Left ventricle myocardium inferior (tissue), 1 donor: ENCODE results near the gene HLCS. TPM values are rescaled to one million over a fixed set of nuclear protein-coding genes. Genes with fewer than 3 reads are reported as not detected.

Experiments used
- DNase-seq: peaks from one replicate; pipeline ENCODE4 v3.0.0-alpha.2; 2020
- H3K27ac ChIP-seq: fragments of 200-600 bp; replicated peaks from 2 replicates; pipeline ENCODE4 v1.8.0; 2021
- H3K27me3 ChIP-seq: fragments of 200-600 bp; 2 replicates; pipeline ENCODE4 v1.8.0; 2021; ENCODE audit warnings: low read depth
- H3K36me3 ChIP-seq: fragments of 200-600 bp; 2 replicates; pipeline ENCODE4 v1.8.0; 2021
- H3K4me1 ChIP-seq: fragments of 200-600 bp; 2 replicates; pipeline ENCODE4 v1.8.0; 2021
- H3K4me3 ChIP-seq: fragments of 200-600 bp; 2 replicates; pipeline ENCODE4 v1.8.0; 2021; ENCODE audit warnings: mild to moderate bottlenecking, moderate library complexity
- H3K9me3 ChIP-seq: fragments of 200-600 bp; replicated peaks from 2 replicates; pipeline ENCODE4 v1.8.0; 2021
- intact Hi-C: fragments of 100-400 bp; cut with micrococcal nuclease; formaldehyde crosslinking; loops from one replicate; pipeline ENCODE4 v1.11.0; 2022
- total RNA-seq: library from RNA; stranded (reverse); fragmentation: NEBNext Ultra II Directional; extraction: Animal tissue kit (Norgen Biotek cat#: 25700); gene quantifications from one replicate; pipeline ENCODE4 v1.2.1, GENCODE V29; 2021
- TF ChIP-seq, protein P1 (sequence below): fragments of 200-600 bp; IDR thresholded peaks from 2 replicates; pipeline ENCODE4 v1.8.0; 2021; ENCODE audit warnings: antibody characterized with exemption, mild to moderate bottlenecking, borderline replicate concordance
- donor health status: DM: no; HTN: yes; CAD: no; lungs with severe emphysema.

HLCS gene
- total RNA-seq, 1 donor from 2014 or later = 5.3 TPM

GRCh38 chr21:36763305-36763704 is 203.2 kb downstream of the HLCS start:
- Histone ChIP-seq H3K9me3 (no peaks in the 10 kb centered on the region), H3K4me1 (no peaks in the 10 kb centered on the region), H3K36me3 (peaks cover 11% of the 10 kb centered on the region), H3K27me3 (no peaks in the 10 kb centered on the region), H3K27ac (no peak overlapping the region), H3K4me3 (no peak overlapping the region)
- no peak for DNase-seq
- intact Hi-C loops = no loop called here
- TF ChIP-seq, protein P1, sequence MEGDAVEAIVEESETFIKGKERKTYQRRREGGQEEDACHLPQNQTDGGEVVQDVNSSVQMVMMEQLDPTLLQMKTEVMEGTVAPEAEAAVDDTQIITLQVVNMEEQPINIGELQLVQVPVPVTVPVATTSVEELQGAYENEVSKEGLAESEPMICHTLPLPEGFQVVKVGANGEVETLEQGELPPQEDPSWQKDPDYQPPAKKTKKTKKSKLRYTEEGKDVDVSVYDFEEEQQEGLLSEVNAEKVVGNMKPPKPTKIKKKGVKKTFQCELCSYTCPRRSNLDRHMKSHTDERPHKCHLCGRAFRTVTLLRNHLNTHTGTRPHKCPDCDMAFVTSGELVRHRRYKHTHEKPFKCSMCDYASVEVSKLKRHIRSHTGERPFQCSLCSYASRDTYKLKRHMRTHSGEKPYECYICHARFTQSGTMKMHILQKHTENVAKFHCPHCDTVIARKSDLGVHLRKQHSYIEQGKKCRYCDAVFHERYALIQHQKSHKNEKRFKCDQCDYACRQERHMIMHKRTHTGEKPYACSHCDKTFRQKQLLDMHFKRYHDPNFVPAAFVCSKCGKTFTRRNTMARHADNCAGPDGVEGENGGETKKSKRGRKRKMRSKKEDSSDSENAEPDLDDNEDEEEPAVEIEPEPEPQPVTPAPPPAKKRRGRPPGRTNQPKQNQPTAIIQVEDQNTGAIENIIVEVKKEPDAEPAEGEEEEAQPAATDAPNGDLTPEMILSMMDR = no peak

- intact Hi-C loops = no loop called here
- Histone ChIP-seq H3K36me3 (peaks cover 11% of the 10 kb centered on the region), H3K4me3 (no peak overlapping the region), H3K27ac (no peak overlapping the region), H3K4me1 (no peaks in the 10 kb centered on the region), H3K9me3 (no peaks in the 10 kb centered on the region), H3K27me3 (no peaks in the 10 kb centered on the region)
- no peak for DNase-seq
- TF ChIP-seq, protein P1 = no peak
Measured at GRCh38 chr21:36762642-36763041, 203.8 kb downstream of the HLCS start.

GRCh38 chr21:36761685-36762084 is 204.8 kb downstream of the HLCS start:
- Histone ChIP-seq H3K36me3 (peaks cover 11% of the 10 kb centered on the region), H3K27me3 (no peaks in the 10 kb centered on the region), H3K9me3 (no peaks in the 10 kb centered on the region), H3K4me1 (no peaks in the 10 kb centered on the region), H3K4me3 (no peak overlapping the region), H3K27ac (no peak overlapping the region)
- intact Hi-C loops = no loop called here
- TF ChIP-seq, protein P1 = no peak
- no peak for DNase-seq

GRCh38 chr21:36759348-36760083 is 207.0 kb downstream of the HLCS start:
- H3K27ac ChIP-seq = no peak overlapping the region
- TF ChIP-seq, protein P1 = no peak
- no peak overlapping the region for H3K4me3 ChIP-seq
- no peaks in the 10 kb centered on the region for H3K9me3 ChIP-seq
- intact Hi-C loops = no loop called here
- H3K36me3 ChIP-seq = peaks cover 7% of the 10 kb centered on the region
- no peak for DNase-seq
- H3K4me1 ChIP-seq = no peaks in the 10 kb centered on the region
- no peaks in the 10 kb centered on the region for H3K27me3 ChIP-seq

GRCh38 chr21:36757196-36757595 is 209.3 kb downstream of the HLCS start:
- Histone ChIP-seq H3K27ac (no peak overlapping the region), H3K4me3 (no peak overlapping the region), H3K4me1 (no peaks in the 10 kb centered on the region), H3K36me3 (peaks cover 7% of the 10 kb centered on the region), H3K27me3 (no peaks in the 10 kb centered on the region), H3K9me3 (no peaks in the 10 kb centered on the region)
- intact Hi-C loops = no loop called here
- DNase-seq = no peak
- TF ChIP-seq, protein P1 = no peak
